ENCODE results near the gene SDK2.

The SDK2 gene

DNA sequence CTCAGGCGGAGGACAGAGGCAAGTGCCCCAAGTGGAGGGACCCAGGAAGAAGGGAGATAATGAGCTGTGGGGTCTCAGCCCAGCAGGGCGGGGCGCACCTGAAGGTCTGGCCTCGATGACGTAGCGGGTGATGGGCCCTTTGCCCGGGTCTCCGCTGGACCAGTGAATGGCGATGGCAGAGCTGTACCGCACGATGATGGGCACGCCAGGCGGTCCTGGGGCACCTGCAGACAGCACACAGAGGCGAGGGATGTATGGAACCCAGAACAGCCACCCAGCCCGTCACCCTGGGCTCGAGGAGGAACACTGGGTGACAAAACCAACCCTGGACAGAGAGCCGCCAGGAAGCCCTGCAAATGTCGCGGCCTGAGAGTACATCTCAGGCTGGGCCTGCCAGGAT lies 286.3 kb downstream of the SDK2 start:
- in situ Hi-C loops (cut with HindIII; ENCODE audit: low pct_ligation_motif_present, low pct_unique_long_range_greater_than_20kb, low sequenced_read_pairs) = no loop called here

DNA sequence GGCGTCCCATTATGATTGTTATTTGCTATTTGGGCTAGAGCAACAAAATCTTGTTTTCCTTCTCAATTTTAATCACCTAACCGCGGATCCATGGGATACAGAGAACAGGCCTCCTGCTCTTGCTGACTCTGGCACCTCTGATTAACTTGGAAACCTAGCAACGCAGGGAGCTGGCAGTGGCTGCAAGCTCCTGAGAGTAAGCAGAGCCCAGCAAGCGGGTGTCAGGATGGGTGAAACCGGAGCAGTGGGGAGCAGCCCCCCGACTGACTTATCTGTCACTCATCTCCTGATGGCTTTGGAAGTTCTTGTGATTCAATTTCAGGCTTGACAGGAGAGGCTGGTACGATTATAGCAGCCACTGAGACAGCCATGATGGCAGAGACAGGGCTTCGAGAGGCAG lies 286.9 kb downstream of the SDK2 start:
- in situ Hi-C loops (cut with HindIII; ENCODE audit: low pct_ligation_motif_present, low pct_unique_long_range_greater_than_20kb, low sequenced_read_pairs) = no loop called here
- no peak for DNase-seq

More for the DNA sequence above, 286.3 kb downstream of the SDK2 start:
- no peak for DNase-seq

- in situ Hi-C loops (cut with HindIII; ENCODE audit: low pct_ligation_motif_present, low pct_unique_long_range_greater_than_20kb, low sequenced_read_pairs) = no loop called here
- no peak for DNase-seq
These were observed 287.6 kb downstream of the SDK2 start for GRCh38 chr17:73356561-73357170.

DNA sequence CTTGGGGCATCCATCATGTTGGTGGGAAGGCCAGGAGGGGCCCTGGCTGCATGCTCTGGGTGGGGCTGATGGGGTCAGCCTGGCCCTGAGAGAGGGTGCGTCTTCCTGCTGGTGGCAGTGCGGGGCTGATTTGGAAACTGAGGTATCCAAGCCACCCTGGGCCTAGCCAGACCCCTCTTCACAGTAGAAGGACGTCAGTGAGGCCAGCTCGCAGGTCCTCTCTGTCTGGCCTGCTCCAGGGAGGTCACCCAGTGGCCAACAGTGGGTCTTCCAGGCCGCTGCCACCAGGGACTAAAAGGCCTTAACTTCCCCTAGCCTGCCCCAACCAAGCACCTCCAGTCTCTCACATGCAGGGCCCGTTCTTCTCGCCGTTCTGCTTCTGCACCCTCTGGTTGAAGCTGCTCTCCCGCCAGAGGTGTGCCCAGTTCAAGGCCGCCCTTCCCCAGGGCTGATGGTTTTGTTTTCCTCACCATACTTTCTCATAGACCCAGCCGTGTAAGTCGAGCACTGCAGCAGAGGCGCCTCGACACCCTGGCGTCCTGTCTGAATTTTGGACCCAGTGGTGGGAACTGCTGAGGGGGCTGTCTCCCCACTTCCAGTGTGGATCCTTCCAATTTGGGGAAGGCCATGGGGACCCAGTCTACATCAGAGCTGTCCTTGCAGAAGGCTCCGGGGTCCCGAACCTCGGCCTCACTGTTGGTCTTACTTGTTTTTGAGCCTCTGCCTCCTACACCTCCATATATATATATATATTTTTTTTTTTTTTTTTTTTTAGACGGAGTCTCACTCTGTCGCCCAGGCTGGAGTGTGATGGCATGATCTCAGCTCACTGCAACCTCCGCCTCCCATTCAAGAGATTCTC lies 289.6 kb downstream of the SDK2 start:
- no peak for DNase-seq
- in situ Hi-C loops (cut with HindIII; ENCODE audit: low pct_ligation_motif_present, low pct_unique_long_range_greater_than_20kb, low sequenced_read_pairs) = no loop called here

- in situ Hi-C loops (cut with HindIII; ENCODE audit: low pct_ligation_motif_present, low pct_unique_long_range_greater_than_20kb, low sequenced_read_pairs) = no loop called here
These were observed 292.0 kb downstream of the SDK2 start for GRCh38 chr17:73352261-73352660.

GRCh38 chr17:73351764-73352163 lies 292.5 kb downstream of the SDK2 start:
- in situ Hi-C loops (cut with HindIII; ENCODE audit: low pct_ligation_motif_present, low pct_unique_long_range_greater_than_20kb, low sequenced_read_pairs) = no loop called here
- DNase-seq = no peak

More at GRCh38 chr17:73352261-73352660, 292.0 kb downstream of the SDK2 start:
- DNase-seq = no peak

- DNase-seq = no peak
- in situ Hi-C loops (cut with HindIII; ENCODE audit: low pct_ligation_motif_present, low pct_unique_long_range_greater_than_20kb, low sequenced_read_pairs) = no loop called here
These were observed 293.4 kb downstream of the SDK2 start for GRCh38 chr17:73350864-73351263.

DNA sequence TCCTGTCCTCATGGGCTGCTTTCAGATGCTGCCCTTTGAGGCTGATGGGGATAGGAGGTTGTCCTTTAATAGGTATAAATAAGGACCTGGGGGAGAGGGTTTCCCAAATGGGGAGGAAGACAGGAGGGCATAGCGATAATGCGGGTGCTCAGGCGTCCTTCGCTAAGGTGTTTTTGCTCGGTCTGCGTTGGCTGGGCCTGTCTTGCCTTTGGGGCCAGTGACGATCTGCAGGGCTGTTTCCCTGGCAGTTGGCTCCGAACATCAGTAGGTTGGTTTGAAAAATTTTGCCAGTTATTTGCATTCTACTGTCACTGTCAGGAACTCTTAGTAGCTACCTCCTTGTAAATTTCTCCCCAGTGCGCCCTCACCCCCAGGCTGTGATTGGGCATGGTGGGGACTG lies 294.6 kb downstream of the SDK2 start:
- no peak for DNase-seq
- in situ Hi-C loops (cut with HindIII; ENCODE audit: low pct_ligation_motif_present, low pct_unique_long_range_greater_than_20kb, low sequenced_read_pairs) = no loop called here

DNA sequence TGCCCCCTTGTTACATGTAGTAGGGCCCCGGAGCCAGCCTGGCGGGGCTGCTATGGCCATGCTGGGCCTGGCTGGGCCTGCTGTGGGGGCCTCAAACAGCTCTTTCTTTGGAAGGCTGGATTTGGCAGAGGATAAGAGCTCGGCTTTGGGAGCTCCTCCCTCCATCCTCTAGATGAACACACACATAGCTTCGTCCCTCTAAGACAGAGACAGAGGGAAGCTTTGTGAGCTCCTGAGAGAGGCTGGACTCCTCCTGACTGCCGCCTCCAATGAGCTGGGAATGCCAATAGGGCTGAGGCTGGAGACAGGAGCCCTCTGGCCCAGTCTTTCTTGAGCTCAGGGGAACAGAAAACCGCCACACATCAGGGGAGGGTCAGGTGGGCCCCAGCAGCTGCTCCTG lies 295.1 kb downstream of the SDK2 start:
- no peak for DNase-seq
- in situ Hi-C loops (cut with HindIII; ENCODE audit: low pct_ligation_motif_present, low pct_unique_long_range_greater_than_20kb, low sequenced_read_pairs) = no loop called here

DNA sequence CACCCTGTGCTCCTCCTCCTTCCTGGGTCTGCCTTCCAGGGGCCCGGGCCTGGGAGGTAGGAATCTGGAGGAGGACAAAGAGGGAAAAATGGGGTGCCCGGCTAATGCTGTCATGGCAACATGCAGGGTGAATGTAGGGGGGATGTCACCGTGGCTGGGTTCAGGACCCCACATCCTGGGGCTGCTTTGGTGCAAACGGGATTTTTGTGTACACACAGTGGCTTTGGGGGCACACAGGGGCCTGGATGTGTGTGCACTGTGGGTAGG lies 295.5 kb downstream of the SDK2 start:
- no peak for DNase-seq
- in situ Hi-C loops (cut with HindIII; ENCODE audit: low pct_ligation_motif_present, low pct_unique_long_range_greater_than_20kb, low sequenced_read_pairs) = no loop called here

DNA sequence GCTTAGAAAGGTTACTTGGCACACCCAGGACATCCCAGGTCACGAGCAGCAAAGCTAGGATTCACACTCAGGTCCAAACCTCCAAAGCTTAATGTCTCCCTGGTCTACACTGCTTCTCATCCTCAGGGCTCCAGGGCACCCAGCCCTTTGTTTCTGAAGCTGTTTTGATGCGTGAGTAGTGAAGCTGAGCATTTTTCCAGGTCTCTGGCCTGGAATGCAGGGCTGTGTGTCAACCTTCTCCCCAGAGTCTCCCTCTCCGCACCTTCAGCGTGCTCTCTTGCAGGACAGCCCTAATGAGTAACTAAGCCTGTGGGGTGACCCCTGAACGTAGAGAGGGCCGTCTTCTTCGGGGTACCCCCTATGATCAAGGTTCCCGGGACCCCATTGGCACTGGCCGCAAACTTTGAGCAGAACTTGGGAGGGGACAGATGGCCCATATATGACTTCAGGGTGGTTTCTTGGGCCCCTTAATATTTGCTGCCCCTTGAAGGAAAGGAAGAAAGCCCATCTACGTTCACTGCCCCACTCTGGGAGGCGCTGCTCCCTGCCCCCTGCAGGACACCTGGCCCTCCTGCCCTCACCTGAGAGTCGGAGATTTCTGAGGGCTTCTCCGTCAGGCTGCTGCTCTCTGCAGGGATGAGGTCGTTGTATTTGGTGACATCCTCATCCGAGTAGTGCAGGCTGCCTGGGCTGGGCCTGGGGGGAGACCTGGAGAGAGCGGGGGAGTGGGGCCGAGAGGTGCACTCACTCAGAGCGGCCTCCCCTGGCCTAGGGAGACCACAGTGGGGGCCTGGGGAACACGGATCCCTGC lies 296.0 kb downstream of the SDK2 start:
- no peak for DNase-seq
- in situ Hi-C loops (cut with HindIII; ENCODE audit: low pct_ligation_motif_present, low pct_unique_long_range_greater_than_20kb, low sequenced_read_pairs) = no loop called here

DNA sequence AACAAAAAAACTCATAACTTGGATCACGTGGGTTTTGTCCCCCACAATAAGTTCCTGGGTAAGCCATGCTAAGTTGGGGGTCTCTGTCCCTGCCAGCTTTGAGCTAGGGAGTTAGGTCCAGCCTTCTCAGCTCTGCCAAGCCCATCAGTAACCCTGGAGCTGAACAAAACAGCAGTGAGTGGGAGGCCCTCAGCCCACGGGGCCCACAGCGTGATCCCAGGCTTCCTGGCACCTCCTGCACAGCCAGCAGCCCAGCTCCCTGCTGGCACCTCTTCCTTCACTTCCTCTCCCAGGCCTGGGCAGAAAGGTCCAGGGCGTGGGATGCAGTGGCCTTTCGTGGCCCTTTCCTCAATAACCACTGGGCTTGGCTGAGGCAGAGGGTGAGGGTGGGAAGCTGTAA lies 296.9 kb downstream of the SDK2 start:
- in situ Hi-C loops (cut with HindIII; ENCODE audit: low pct_ligation_motif_present, low pct_unique_long_range_greater_than_20kb, low sequenced_read_pairs) = no loop called here
- DNase-seq = no peak

- no peak for DNase-seq
- in situ Hi-C loops (cut with HindIII; ENCODE audit: low pct_ligation_motif_present, low pct_unique_long_range_greater_than_20kb, low sequenced_read_pairs) = no loop called here
These were observed 297.6 kb downstream of the SDK2 start for GRCh38 chr17:73346501-73347162.

GRCh38 chr17:73343739-73344454 lies 300.3 kb downstream of the SDK2 start:
- in situ Hi-C loops (cut with HindIII; ENCODE audit: low pct_ligation_motif_present, low pct_unique_long_range_greater_than_20kb, low sequenced_read_pairs) = no loop called here
- no peak for DNase-seq

GRCh38 chr17:73343168-73343634 lies 301.0 kb downstream of the SDK2 start:
- in situ Hi-C loops (cut with HindIII; ENCODE audit: low pct_ligation_motif_present, low pct_unique_long_range_greater_than_20kb, low sequenced_read_pairs) = no loop called here
- DNase-seq = no peak

DNA sequence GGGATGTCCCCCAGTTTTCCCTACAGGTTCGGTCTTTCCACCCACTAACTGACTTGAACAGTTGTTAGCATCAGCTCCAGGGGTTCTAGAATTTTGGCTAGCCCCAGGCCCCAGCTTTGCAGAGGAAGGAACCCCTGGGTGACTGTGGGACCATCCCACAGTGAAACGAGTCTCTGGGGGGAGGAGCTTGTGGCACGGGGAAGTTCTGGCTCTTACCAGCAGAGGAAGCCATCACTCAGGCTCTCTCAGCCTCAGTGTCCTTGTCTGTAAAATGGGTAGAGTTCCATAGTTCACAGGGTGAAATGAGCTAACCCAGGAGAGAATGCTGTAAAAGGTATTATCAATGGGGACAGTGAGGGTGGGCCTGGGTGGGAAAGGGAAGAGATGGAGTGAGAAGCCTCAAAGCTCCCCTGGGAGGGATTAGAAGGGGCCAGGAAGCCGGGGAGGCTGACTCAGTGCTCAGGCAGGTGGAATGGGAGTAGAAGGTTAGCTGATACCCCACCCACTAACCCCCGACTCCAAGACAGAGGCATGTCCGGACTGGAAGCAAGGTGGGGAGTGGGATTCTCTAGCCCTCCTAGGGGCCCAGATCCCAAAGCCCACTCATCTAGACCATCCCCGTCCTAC lies 301.6 kb downstream of the SDK2 start:
- in situ Hi-C loops (cut with HindIII; ENCODE audit: low pct_ligation_motif_present, low pct_unique_long_range_greater_than_20kb, low sequenced_read_pairs) = no loop called here
- peak; percentile 62 for DNase-seq

GRCh38 chr17:73342050-73342522 lies 302.2 kb downstream of the SDK2 start:
- DNase-seq = peak; percentile 88
- in situ Hi-C loops (cut with HindIII; ENCODE audit: low pct_ligation_motif_present, low pct_unique_long_range_greater_than_20kb, low sequenced_read_pairs) = no loop called here
